ENCODE measurements around the gene SLAIN1. TPM values are rescaled to one million over a fixed set of nuclear protein-coding genes. Genes with fewer than 3 reads are reported as not detected.
"Not testable (repeated sequence)": the region's sequence is repeated elsewhere in the genome, so short reads cannot be mapped to it uniquely, and the experiment has no call there.

The SLAIN1 gene
- polyA plus RNA-seq, 3 donors = 0.43 to 1.4 (median 0.75) TPM

DNA sequence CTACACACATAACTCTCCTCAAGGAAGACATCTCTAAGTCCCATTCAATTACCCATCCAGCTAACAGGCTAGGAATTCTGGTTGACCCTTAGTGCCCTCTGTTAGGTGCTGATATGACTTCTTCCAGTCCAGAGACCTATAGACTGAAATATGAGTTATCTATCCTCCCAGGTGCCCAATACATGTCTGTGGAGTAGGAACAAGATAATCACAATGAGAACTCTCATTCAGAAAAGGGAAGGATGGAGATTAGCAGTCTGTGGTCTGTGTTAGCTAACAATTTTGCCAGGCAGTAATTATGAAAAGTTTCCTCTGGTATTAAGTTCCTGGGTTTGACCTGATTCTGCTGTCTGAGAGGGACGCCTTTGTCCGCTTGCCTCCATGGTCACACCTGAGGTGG lies 44.2 kb upstream of the SLAIN1 start:
- no peak overlapping the region for H3K27ac Mint-ChIP-seq
- H3K9me3 Mint-ChIP-seq = peaks cover 2 to 9% (median 6%) of the 10 kb centered on the region in 7 donors
- Histone ChIP-seq H3K4me1 (ENCODE audit: control insufficient read depth in 1 of 2, insufficient read depth in 2 of 2, low read length in 2 of 2) (peaks cover 0 to 3% of the 10 kb centered on the region in 2 donors), H3K4me3 (replicated peaks in 1 of 3; ENCODE audit: low read depth in 2 of 3, low read length in 3 of 3) (no peak overlapping the region), H3K79me2 (ENCODE audit: insufficient read depth, low read length) (no peaks in the 10 kb centered on the region), H3K9ac (ENCODE audit: insufficient read depth, low read length, poor library complexity, severe bottlenecking) (no peak overlapping the region), H2AFZ (ENCODE audit: insufficient read depth, low read depth, low read length, poor library complexity, severe bottlenecking) (no peak overlapping the region), H3K27ac (ENCODE audit: low read depth in 1 of 2, low read length in 2 of 2) (no peak overlapping the region), H4K20me1 (ENCODE audit: insufficient read depth, low read length) (no peaks in the 10 kb centered on the region), H3K27me3 (ENCODE audit: control insufficient read depth in 2 of 2, insufficient read depth in 2 of 2, low read length in 2 of 2) (no peaks in the 10 kb centered on the region), H3K4me2 (replicated peaks; ENCODE audit: extremely low read depth, low read length, poor library complexity, severe bottlenecking) (no peak overlapping the region), H3K36me3 (replicated peaks in 1 of 2; ENCODE audit: control insufficient read depth in 1 of 2, insufficient read depth in 2 of 2, low read length in 2 of 2) (no peaks in the 10 kb centered on the region), H3K9me3 (replicated peaks in 1 of 2; ENCODE audit: control insufficient read depth in 1 of 2, insufficient read depth in 1 of 2, low read length in 2 of 2) (no peaks in the 10 kb centered on the region)
- DNase-seq = no peak
- no peak overlapping the region for H3K4me3 Mint-ChIP-seq
- H3K4me1 Mint-ChIP-seq = peaks cover 5% of the 10 kb centered on the region
- TF ChIP-seq, protein P1, sequence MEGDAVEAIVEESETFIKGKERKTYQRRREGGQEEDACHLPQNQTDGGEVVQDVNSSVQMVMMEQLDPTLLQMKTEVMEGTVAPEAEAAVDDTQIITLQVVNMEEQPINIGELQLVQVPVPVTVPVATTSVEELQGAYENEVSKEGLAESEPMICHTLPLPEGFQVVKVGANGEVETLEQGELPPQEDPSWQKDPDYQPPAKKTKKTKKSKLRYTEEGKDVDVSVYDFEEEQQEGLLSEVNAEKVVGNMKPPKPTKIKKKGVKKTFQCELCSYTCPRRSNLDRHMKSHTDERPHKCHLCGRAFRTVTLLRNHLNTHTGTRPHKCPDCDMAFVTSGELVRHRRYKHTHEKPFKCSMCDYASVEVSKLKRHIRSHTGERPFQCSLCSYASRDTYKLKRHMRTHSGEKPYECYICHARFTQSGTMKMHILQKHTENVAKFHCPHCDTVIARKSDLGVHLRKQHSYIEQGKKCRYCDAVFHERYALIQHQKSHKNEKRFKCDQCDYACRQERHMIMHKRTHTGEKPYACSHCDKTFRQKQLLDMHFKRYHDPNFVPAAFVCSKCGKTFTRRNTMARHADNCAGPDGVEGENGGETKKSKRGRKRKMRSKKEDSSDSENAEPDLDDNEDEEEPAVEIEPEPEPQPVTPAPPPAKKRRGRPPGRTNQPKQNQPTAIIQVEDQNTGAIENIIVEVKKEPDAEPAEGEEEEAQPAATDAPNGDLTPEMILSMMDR (IDR thresholded peaks at IDR 0.05) = no peak
- H3K27me3 Mint-ChIP-seq (ENCODE audit: low read depth in 3 of 3) = peaks cover 0 to 2% (median 0%) of the 10 kb centered on the region in 3 donors
- WGBS (ENCODE audit: insufficient coverage) = 0% methylated on average over 2 of the region's 2 CpGs
- intact Hi-C loops (cut with micrococcal nuclease) = no loop called here
- H3K36me3 Mint-ChIP-seq = no peaks in the 10 kb centered on the region

DNA sequence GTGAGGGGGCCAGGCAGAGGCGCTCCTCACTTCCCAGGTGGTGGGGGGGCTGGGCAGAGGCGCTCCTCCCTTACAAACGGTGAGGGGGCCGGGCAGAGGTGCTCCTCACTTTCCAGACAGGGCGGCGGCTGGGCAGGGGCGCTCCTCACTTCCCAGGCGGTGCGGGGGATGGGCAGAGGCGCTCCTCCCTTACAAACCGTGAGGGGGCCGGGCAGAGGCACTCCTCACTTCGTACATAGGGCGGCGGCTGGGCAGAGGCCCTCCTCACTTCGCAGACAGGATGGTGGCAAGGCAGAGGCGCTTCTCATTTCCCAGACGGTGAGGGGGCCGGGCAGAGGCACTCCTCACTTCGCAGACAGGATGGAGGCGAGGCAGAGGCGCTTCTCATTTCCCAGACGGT lies 37.5 kb upstream of the SLAIN1 start:
- H3K4me2 ChIP-seq (replicated peaks; ENCODE audit: extremely low read depth, low read length, poor library complexity, severe bottlenecking); H3K4me1 Mint-ChIP-seq; H3K4me3 ChIP-seq (replicated peaks in 1 of 3; ENCODE audit: low read depth in 2 of 3, low read length in 3 of 3); H3K9ac ChIP-seq (ENCODE audit: insufficient read depth, low read length, poor library complexity, severe bottlenecking); DNase-seq; H3K4me1 ChIP-seq (ENCODE audit: control insufficient read depth in 1 of 2, insufficient read depth in 2 of 2, low read length in 2 of 2); H3K36me3 Mint-ChIP-seq; H3K27me3 ChIP-seq (ENCODE audit: control insufficient read depth in 2 of 2, insufficient read depth in 2 of 2, low read length in 2 of 2); H3K27ac ChIP-seq (ENCODE audit: low read depth in 1 of 2, low read length in 2 of 2); H3K27me3 Mint-ChIP-seq (ENCODE audit: low read depth in 3 of 3); H3K79me2 ChIP-seq (ENCODE audit: insufficient read depth, low read length); H3K27ac Mint-ChIP-seq; H2AFZ ChIP-seq (ENCODE audit: insufficient read depth, low read depth, low read length, poor library complexity, severe bottlenecking); H3K36me3 ChIP-seq (replicated peaks in 1 of 2; ENCODE audit: control insufficient read depth in 1 of 2, insufficient read depth in 2 of 2, low read length in 2 of 2); H4K20me1 ChIP-seq (ENCODE audit: insufficient read depth, low read length); intact Hi-C loops (cut with micrococcal nuclease); H3K4me3 Mint-ChIP-seq: not testable (repeated sequence)
- peaks cover 0 to 16% of the 10 kb centered on the region in 2 donors for H3K9me3 ChIP-seq (replicated peaks in 1 of 2; ENCODE audit: control insufficient read depth in 1 of 2, insufficient read depth in 1 of 2, low read length in 2 of 2)
- peaks cover 11 to 31% (median 26%) of the 10 kb centered on the region in 7 donors for H3K9me3 Mint-ChIP-seq
- WGBS (ENCODE audit: insufficient coverage) = 95% methylated on average over 16 of the region's 23 CpGs

Data from CD14-positive monocyte (primary cell).